Measurements from ENCODE around the gene B3GALNT2.

B3GALNT2 gene

DNA sequence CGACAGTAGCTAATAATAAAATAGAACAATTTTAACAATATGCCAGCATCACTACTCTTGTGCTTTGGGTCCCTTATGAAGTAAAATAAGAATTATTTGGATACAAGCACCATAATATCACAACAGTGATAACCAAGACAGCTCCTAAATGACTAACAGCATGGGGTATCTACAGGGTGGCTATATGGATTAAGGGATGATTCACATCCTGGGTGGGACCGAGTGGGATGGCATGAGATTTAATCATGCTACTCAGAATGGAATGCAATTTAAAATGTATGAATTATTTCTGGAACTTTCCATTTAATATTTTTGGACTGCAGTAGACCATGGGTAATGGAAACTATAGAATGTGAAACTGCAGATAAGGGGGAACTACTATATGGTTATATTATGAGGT is 28.1 kb upstream of the B3GALNT2 start:
- no peak overlapping the region for H2AFZ ChIP-seq (ENCODE audit: low read depth, low read length)
- H2AK5ac ChIP-seq (ENCODE audit: low read length, severe bottlenecking), result no peak overlapping the region
- WGBS, result 12% methylated on average over 1 of the region's 2 CpGs

DNA sequence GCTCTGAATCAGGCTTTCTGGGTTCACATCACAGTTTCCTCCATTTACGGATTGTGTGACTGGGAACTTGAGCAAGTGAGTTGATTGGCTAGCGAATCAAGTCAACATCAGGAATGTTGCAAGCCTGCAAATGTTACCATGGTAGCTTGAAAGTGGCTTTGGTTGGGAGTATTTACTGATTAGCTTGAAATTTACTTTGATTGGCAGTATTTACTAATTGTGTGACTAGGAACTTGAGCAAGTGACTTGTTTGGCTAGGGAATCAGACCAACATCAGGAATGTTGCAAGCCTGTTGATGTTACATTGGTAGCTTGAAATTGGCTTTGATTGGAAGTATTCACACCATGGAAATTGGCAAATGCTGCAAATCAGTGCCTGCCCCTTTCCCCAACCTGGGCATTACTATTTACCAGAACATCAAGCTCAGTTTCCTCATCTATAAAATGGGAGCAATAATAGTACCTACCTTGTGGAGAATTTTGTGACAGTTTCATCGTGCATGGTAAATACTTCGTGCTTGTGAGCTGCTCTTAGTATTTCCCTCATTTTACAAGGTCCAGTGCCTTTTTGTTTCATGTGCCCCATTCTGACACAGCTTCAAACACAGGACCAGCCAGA is 23.1 kb upstream of the B3GALNT2 start:
- DNase-seq, result peak; percentile 10
- H3K27ac ChIP-seq (ENCODE audit: low read length, poor library complexity, severe bottlenecking), result no peak overlapping the region
- no peak overlapping the region for H2BK15ac ChIP-seq (ENCODE audit: low read depth, poor library complexity, severe bottlenecking)
- H2BK12ac ChIP-seq (ENCODE audit: low read length in 2 of 2), result no peak overlapping the region
- H3K36me3 ChIP-seq (ENCODE audit: control insufficient read depth in 1 of 2, insufficient read depth in 2 of 2, low read depth in 1 of 2, low read length in 2 of 2), result no peaks in the 10 kb centered on the region
- 93% methylated on average over 4 of the region's 4 CpGs for WGBS
- no peak overlapping the region for H2AK5ac ChIP-seq (ENCODE audit: low read length, severe bottlenecking)
- no peak overlapping the region for H2AFZ ChIP-seq (ENCODE audit: low read depth, low read length)
- H3K9me3 ChIP-seq (ENCODE audit: control insufficient read depth, low read length), result no peaks in the 10 kb centered on the region
- H3K27me3 ChIP-seq (ENCODE audit: control insufficient read depth in 1 of 2, insufficient read depth in 1 of 2, low read length in 2 of 2), result no peaks in the 10 kb centered on the region
- no peak overlapping the region for H3K9ac ChIP-seq (ENCODE audit: low read length)
- H4K91ac ChIP-seq (ENCODE audit: low read length), result no peak overlapping the region
- H2BK5ac ChIP-seq (ENCODE audit: low read depth, low read length, poor library complexity, severe bottlenecking), result no peak overlapping the region
- H3K4ac ChIP-seq (ENCODE audit: low read depth in 1 of 2, low read length in 2 of 2), result no peak overlapping the region
- no peak overlapping the region for H2BK120ac ChIP-seq (ENCODE audit: low read depth, low read length)
- no peak overlapping the region for H4K8ac ChIP-seq (ENCODE audit: low read length)
- H3K4me3 ChIP-seq (ENCODE audit: insufficient read depth in 1 of 2, low read depth in 1 of 2, low read length in 2 of 2), result no peak overlapping the region
- H3K4me2 ChIP-seq (ENCODE audit: low read length, poor library complexity, severe bottlenecking), result no peak overlapping the region
- no peaks in the 10 kb centered on the region for H3K79me1 ChIP-seq (replicated peaks; ENCODE audit: low read length, poor library complexity, severe bottlenecking)
- no peak overlapping the region for H3K14ac ChIP-seq (ENCODE audit: low read length in 2 of 2)
- no peaks in the 10 kb centered on the region for H3K4me1 ChIP-seq (ENCODE audit: control insufficient read depth, insufficient read depth, low read depth, low read length)
- no peak overlapping the region for H3K23ac ChIP-seq (ENCODE audit: low read length in 2 of 2)
- H3K18ac ChIP-seq (ENCODE audit: low read depth in 1 of 2, low read length in 2 of 2), result no peak overlapping the region

More for the DNA sequence above, 28.1 kb upstream of the B3GALNT2 start:
- no peaks in the 10 kb centered on the region for H3K36me3 ChIP-seq (ENCODE audit: control insufficient read depth in 1 of 2, insufficient read depth in 2 of 2, low read depth in 1 of 2, low read length in 2 of 2)
- H3K79me1 ChIP-seq (replicated peaks; ENCODE audit: low read length, poor library complexity, severe bottlenecking), result no peaks in the 10 kb centered on the region
- no peak overlapping the region for H3K9ac ChIP-seq (ENCODE audit: low read length)
- H2BK15ac ChIP-seq (ENCODE audit: low read depth, poor library complexity, severe bottlenecking), result no peak overlapping the region
- H3K4me2 ChIP-seq (ENCODE audit: low read length, poor library complexity, severe bottlenecking), result no peak overlapping the region
- no peak overlapping the region for H2BK5ac ChIP-seq (ENCODE audit: low read depth, low read length, poor library complexity, severe bottlenecking)
- H2BK120ac ChIP-seq (ENCODE audit: low read depth, low read length), result no peak overlapping the region
- no peak overlapping the region for H3K4ac ChIP-seq (ENCODE audit: low read depth in 1 of 2, low read length in 2 of 2)
- H3K23ac ChIP-seq (ENCODE audit: low read length in 2 of 2), result no peak overlapping the region
- H2BK12ac ChIP-seq (ENCODE audit: low read length in 2 of 2), result no peak overlapping the region
- DNase-seq, result peak; percentile 12
- H3K9me3 ChIP-seq (ENCODE audit: control insufficient read depth, low read length), result no peaks in the 10 kb centered on the region
- no peak overlapping the region for H3K4me3 ChIP-seq (ENCODE audit: insufficient read depth in 1 of 2, low read depth in 1 of 2, low read length in 2 of 2)
- no peak overlapping the region for H3K27ac ChIP-seq (ENCODE audit: low read length, poor library complexity, severe bottlenecking)
- no peaks in the 10 kb centered on the region for H3K4me1 ChIP-seq (ENCODE audit: control insufficient read depth, insufficient read depth, low read depth, low read length)
- H4K91ac ChIP-seq (ENCODE audit: low read length), result no peak overlapping the region
- no peak overlapping the region for H4K8ac ChIP-seq (ENCODE audit: low read length)
- H3K27me3 ChIP-seq (ENCODE audit: control insufficient read depth in 1 of 2, insufficient read depth in 1 of 2, low read length in 2 of 2), result no peaks in the 10 kb centered on the region
- H3K18ac ChIP-seq (ENCODE audit: low read depth in 1 of 2, low read length in 2 of 2), result no peak overlapping the region
- H3K14ac ChIP-seq (ENCODE audit: low read length in 2 of 2), result no peak overlapping the region

DNA sequence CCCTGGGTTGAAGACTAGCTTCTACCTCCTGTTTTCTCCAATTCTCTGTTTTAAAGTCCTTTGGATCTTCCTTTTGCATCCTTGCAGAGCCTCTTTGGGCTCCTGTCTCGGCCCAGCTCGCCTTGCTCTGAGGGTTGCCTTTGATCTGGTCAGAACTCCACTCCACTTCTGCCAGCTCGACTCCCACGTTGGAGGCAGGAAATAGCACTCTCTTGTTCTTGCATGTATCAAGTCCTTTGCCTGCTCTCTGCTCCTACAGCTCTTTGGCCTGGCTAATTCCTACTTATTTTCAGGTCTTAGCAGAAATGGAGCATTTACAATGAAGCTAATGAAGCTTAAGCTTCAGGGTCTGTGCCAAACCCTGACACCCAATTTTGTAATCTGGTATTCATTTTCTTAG is 21.1 kb upstream of the B3GALNT2 start:
- Histone ChIP-seq H3K18ac (ENCODE audit: low read depth in 1 of 2, low read length in 2 of 2) (no peak overlapping the region), H3K4me3 (ENCODE audit: insufficient read depth in 1 of 2, low read depth in 1 of 2, low read length in 2 of 2) (no peak overlapping the region), H3K4me1 (ENCODE audit: control insufficient read depth, insufficient read depth, low read depth, low read length) (no peaks in the 10 kb centered on the region), H4K91ac (ENCODE audit: low read length) (no peak overlapping the region), H3K23ac (ENCODE audit: low read length in 2 of 2) (no peak overlapping the region), H3K27ac (ENCODE audit: low read length, poor library complexity, severe bottlenecking) (no peak overlapping the region), H3K36me3 (ENCODE audit: control insufficient read depth in 1 of 2, insufficient read depth in 2 of 2, low read depth in 1 of 2, low read length in 2 of 2) (no peaks in the 10 kb centered on the region), H3K4ac (ENCODE audit: low read depth in 1 of 2, low read length in 2 of 2) (no peak overlapping the region), H4K8ac (ENCODE audit: low read length) (peak overlapping the region; percentile 47), H2BK5ac (ENCODE audit: low read depth, low read length, poor library complexity, severe bottlenecking) (no peak overlapping the region), H3K9me3 (ENCODE audit: control insufficient read depth, low read length) (no peaks in the 10 kb centered on the region), H3K9ac (ENCODE audit: low read length) (no peak overlapping the region), H3K27me3 (ENCODE audit: control insufficient read depth in 1 of 2, insufficient read depth in 1 of 2, low read length in 2 of 2) (no peaks in the 10 kb centered on the region), H3K79me1 (replicated peaks; ENCODE audit: low read length, poor library complexity, severe bottlenecking) (no peaks in the 10 kb centered on the region), H2BK15ac (ENCODE audit: low read depth, poor library complexity, severe bottlenecking) (no peak overlapping the region), H2AK5ac (ENCODE audit: low read length, severe bottlenecking) (no peak overlapping the region), H2BK120ac (ENCODE audit: low read depth, low read length) (no peak overlapping the region), H2BK12ac (ENCODE audit: low read length in 2 of 2) (no peak overlapping the region), H2AFZ (ENCODE audit: low read depth, low read length) (no peak overlapping the region), H3K14ac (ENCODE audit: low read length in 2 of 2) (no peak overlapping the region), H3K4me2 (ENCODE audit: low read length, poor library complexity, severe bottlenecking) (no peak overlapping the region)
- DNase-seq, result no peak
- 51% methylated on average over 4 of the region's 4 CpGs for WGBS

DNA sequence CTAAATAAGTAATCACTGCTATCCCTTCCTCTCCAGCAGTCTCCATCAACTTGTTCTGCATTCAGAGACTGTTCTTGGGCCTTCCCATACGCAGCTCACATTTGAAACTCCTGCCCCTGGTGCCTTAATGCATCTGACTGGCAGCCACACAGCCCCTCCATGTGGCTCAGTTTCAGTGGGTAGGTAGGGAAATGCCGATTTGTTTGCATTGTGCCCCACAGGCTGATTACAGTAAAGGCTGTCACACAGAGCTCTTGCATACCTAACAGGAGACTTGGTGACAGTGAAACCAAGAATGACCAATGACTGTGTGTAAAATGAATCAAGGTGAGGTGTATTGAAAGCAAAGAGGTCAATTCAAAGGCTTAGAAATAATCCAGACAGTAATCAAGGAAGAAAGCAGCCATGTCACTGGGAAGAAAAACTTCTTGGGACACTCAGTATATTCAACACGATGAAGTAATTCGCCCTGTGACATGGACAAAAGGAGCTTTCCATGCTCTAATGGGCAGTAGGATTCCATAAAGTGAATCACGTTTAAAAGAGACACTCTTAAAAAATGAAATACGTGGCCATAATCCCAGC is 12.7 kb upstream of the B3GALNT2 start:
- H3K14ac ChIP-seq (ENCODE audit: low read length in 2 of 2), result no peak overlapping the region
- no peak overlapping the region for H3K18ac ChIP-seq (ENCODE audit: low read depth in 1 of 2, low read length in 2 of 2)
- no peak overlapping the region for H4K8ac ChIP-seq (ENCODE audit: low read length)
- no peaks in the 10 kb centered on the region for H3K36me3 ChIP-seq (ENCODE audit: control insufficient read depth in 1 of 2, insufficient read depth in 2 of 2, low read depth in 1 of 2, low read length in 2 of 2)
- H3K4ac ChIP-seq (ENCODE audit: low read depth in 1 of 2, low read length in 2 of 2), result no peak overlapping the region
- H3K23ac ChIP-seq (ENCODE audit: low read length in 2 of 2), result no peak overlapping the region
- H3K27ac ChIP-seq (ENCODE audit: low read length, poor library complexity, severe bottlenecking), result no peak overlapping the region
- H3K9ac ChIP-seq (ENCODE audit: low read length), result no peak overlapping the region
- no peaks in the 10 kb centered on the region for H3K9me3 ChIP-seq (ENCODE audit: control insufficient read depth, low read length)
- H2BK12ac ChIP-seq (ENCODE audit: low read length in 2 of 2), result no peak overlapping the region
- H3K4me1 ChIP-seq (ENCODE audit: control insufficient read depth, insufficient read depth, low read depth, low read length), result no peaks in the 10 kb centered on the region
- no peak overlapping the region for H3K4me2 ChIP-seq (ENCODE audit: low read length, poor library complexity, severe bottlenecking)
- no peak overlapping the region for H2AK5ac ChIP-seq (ENCODE audit: low read length, severe bottlenecking)
- no peaks in the 10 kb centered on the region for H3K27me3 ChIP-seq (ENCODE audit: control insufficient read depth in 1 of 2, insufficient read depth in 1 of 2, low read length in 2 of 2)
- H3K4me3 ChIP-seq (ENCODE audit: insufficient read depth in 1 of 2, low read depth in 1 of 2, low read length in 2 of 2), result no peak overlapping the region
- no peak overlapping the region for H2BK15ac ChIP-seq (ENCODE audit: low read depth, poor library complexity, severe bottlenecking)
- no peak for DNase-seq
- WGBS, result 94% methylated on average over 6 of the region's 6 CpGs
- no peak overlapping the region for H2BK120ac ChIP-seq (ENCODE audit: low read depth, low read length)
- no peak overlapping the region for H2BK5ac ChIP-seq (ENCODE audit: low read depth, low read length, poor library complexity, severe bottlenecking)
- no peak overlapping the region for H2AFZ ChIP-seq (ENCODE audit: low read depth, low read length)
- H3K79me1 ChIP-seq (replicated peaks; ENCODE audit: low read length, poor library complexity, severe bottlenecking), result no peaks in the 10 kb centered on the region
- H4K91ac ChIP-seq (ENCODE audit: low read length), result no peak overlapping the region

All from mesenchymal stem cell (in vitro differentiated cells and primary cell).